Thyroid gland (tissue), 4 donors: Measurements from ENCODE around the gene ZRSR2.

ENCODE experiments used
- POLR2A ChIP-seq, 2 donors: fragments of 450-650 bp; IDR thresholded peaks; one replicate each; pipeline ENCODE4 v1.6.1; 2017; ENCODE audit warnings: antibody characterized with exemption in 2 of 2, mild to moderate bottlenecking in 2 of 2, moderate library complexity in 1 of 2
- TF ChIP-seq, protein P1 (sequence below), 6 experiments: fragments of 200-600 bp in 3 of 6; fragments of 450-650 bp in 3 of 6; sonication (generic) in 3 of 6; IDR thresholded peaks; one replicate each; pipeline ENCODE4 v1.5.1; 2016 to 2019; ENCODE audit warnings: antibody characterized with exemption in 6 of 6, mild to moderate bottlenecking in 2 of 6, inconsistent platforms in 1 of 6, moderate library complexity in 1 of 6

GRCh38 chrX:15820106-15821073 lies 30.1 kb downstream of the ZRSR2 start:
- TF ChIP-seq POLR2A (IDR thresholded peaks at IDR 0.05), result no peak
- TF ChIP-seq, protein P1, sequence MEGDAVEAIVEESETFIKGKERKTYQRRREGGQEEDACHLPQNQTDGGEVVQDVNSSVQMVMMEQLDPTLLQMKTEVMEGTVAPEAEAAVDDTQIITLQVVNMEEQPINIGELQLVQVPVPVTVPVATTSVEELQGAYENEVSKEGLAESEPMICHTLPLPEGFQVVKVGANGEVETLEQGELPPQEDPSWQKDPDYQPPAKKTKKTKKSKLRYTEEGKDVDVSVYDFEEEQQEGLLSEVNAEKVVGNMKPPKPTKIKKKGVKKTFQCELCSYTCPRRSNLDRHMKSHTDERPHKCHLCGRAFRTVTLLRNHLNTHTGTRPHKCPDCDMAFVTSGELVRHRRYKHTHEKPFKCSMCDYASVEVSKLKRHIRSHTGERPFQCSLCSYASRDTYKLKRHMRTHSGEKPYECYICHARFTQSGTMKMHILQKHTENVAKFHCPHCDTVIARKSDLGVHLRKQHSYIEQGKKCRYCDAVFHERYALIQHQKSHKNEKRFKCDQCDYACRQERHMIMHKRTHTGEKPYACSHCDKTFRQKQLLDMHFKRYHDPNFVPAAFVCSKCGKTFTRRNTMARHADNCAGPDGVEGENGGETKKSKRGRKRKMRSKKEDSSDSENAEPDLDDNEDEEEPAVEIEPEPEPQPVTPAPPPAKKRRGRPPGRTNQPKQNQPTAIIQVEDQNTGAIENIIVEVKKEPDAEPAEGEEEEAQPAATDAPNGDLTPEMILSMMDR (IDR thresholded peaks at IDR 0.05), result no peak
